ENCODE measurements around the gene CLCF1.

DNA sequence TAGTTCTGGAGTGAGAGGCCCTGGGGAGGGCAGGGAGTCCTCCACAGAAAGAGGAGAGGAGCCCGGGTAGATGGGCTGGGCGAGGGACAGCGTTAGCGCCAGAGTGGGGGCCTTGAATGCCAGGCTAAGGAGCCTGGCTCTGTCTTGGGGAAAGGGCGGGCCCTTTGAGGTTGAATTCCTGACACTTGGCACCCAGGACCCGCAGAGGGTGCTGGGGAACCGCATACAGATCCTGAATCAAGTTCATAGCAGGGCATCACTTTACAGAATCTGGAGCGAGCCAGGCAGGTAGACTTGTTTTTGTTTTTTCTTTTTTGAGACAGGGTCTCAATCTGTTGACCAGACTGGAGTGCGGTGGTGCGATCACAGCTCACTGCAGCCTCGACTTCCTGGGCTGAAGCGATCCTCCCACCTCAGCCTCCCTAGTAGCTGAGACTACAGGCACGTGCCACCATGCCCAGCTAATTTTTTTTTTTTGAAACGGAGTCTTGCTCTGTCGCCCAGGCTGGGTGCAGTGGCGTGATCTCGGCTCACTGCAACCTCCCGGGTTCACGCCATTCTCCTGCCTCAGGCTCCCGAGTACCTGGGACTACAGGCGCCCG is 48.1 kb upstream of the CLCF1 start:
- TF ChIP-seq CTCF (IDR thresholded peaks at IDR 0.05; ENCODE audit: low read depth, low read length, poor library complexity, severe bottlenecking) = no peak
- no peak for TF ChIP-seq EZH2phosphoT487 (IDR thresholded peaks at IDR 0.05; ENCODE audit: borderline replicate concordance, low read length)
